Measurements from ENCODE around the gene XAF1. TPM values are rescaled to one million over a fixed set of nuclear protein-coding genes. Genes with fewer than 3 reads are reported as not detected.

The XAF1 gene
- polyA plus RNA-seq, 2 of the 4 experiments (the other 2 are of a cell fraction): not detected

- ChIA-PET POLR2A (no interaction called here), CTCF (interaction anchor here (1.4 kb wide), 1 partner anchor 222 kb away, joined by 4 read pairs; no protein-coding TSS in a partner anchor)
Observed at GRCh38 chr17:6782244-6782643, 26.4 kb downstream of the XAF1 start.

GRCh38 chr17:6786618-6787017, 30.8 kb downstream of the XAF1 start:
- POLR2A ChIA-PET: no interaction called here
- H3K4me3 ChIP-seq: no peak overlapping the region
- no peak overlapping the region for H3K27ac ChIP-seq
- no peaks in the 10 kb centered on the region for H3K4me1 ChIP-seq
- 1% methylated on average over 8 of the region's 8 CpGs for WGBS (ENCODE audit: missing lambda C conversion rate)
- TF ChIP-seq, protein P1, sequence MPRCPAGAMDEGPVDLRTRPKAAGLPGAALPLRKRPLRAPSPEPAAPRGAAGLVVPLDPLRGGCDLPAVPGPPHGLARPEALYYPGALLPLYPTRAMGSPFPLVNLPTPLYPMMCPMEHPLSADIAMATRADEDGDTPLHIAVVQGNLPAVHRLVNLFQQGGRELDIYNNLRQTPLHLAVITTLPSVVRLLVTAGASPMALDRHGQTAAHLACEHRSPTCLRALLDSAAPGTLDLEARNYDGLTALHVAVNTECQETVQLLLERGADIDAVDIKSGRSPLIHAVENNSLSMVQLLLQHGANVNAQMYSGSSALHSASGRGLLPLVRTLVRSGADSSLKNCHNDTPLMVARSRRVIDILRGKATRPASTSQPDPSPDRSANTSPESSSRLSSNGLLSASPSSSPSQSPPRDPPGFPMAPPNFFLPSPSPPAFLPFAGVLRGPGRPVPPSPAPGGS (IDR thresholded peaks at IDR 0.05): no peak
- no peak for TF ChIP-seq MAX (IDR thresholded peaks at IDR 0.05)
- no peak for TF ChIP-seq FOXS1 (CRISPR knock-in tag; IDR thresholded peaks at IDR 0.05)
- TF ChIP-seq TP53 (CRISPR knock-in tag; IDR thresholded peaks at IDR 0.05): no peak
- no peak for TF ChIP-seq EHF (CRISPR knock-in tag; IDR thresholded peaks at IDR 0.05)
- TF ChIP-seq HOXA7 (CRISPR knock-in tag; IDR thresholded peaks at IDR 0.05): no peak
- TF ChIP-seq, protein P2, sequence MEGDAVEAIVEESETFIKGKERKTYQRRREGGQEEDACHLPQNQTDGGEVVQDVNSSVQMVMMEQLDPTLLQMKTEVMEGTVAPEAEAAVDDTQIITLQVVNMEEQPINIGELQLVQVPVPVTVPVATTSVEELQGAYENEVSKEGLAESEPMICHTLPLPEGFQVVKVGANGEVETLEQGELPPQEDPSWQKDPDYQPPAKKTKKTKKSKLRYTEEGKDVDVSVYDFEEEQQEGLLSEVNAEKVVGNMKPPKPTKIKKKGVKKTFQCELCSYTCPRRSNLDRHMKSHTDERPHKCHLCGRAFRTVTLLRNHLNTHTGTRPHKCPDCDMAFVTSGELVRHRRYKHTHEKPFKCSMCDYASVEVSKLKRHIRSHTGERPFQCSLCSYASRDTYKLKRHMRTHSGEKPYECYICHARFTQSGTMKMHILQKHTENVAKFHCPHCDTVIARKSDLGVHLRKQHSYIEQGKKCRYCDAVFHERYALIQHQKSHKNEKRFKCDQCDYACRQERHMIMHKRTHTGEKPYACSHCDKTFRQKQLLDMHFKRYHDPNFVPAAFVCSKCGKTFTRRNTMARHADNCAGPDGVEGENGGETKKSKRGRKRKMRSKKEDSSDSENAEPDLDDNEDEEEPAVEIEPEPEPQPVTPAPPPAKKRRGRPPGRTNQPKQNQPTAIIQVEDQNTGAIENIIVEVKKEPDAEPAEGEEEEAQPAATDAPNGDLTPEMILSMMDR (IDR thresholded peaks at IDR 0.05): no peak
- TF ChIP-seq TFCP2L1 (CRISPR knock-in tag; IDR thresholded peaks at IDR 0.05): no peak
- TF ChIP-seq, protein P3, sequence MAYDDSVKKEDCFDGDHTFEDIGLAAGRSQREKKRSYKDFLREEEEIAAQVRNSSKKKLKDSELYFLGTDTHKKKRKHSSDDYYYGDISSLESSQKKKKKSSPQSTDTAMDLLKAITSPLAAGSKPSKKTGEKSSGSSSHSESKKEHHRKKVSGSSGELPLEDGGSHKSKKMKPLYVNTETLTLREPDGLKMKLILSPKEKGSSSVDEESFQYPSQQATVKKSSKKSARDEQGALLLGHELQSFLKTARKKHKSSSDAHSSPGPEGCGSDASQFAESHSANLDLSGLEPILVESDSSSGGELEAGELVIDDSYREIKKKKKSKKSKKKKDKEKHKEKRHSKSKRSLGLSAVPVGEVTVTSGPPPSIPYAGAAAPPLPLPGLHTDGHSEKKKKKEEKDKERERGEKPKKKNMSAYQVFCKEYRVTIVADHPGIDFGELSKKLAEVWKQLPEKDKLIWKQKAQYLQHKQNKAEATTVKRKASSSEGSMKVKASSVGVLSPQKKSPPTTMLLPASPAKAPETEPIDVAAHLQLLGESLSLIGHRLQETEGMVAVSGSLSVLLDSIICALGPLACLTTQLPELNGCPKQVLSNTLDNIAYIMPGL (CRISPR knock-in tag; IDR thresholded peaks at IDR 0.05; ENCODE audit: borderline replicate concordance): no peak
- FAIRE-seq: no peak
- CTCF ChIA-PET: interaction anchor here (0.6 to 2.1 kb wide), 10 partner anchors 9 to 237 kb away, joined by 3 to 12 read pairs (median 4); partner anchors contain the start of genes BCL6B and FBXO39
- no peak overlapping the region; the same call in 2 of the 3 replicates for H3K4me2 ChIP-seq
- peak in 1 of 2 experiments; percentile 59; a peak in 1 of 6 replicates for ATAC-seq
- H3K9me3 ChIP-seq: peaks cover 7% of the 10 kb centered on the region; the same call in 2 of the 3 replicates
- DNase-seq (ENCODE audit: low read depth in 1 of 2, low spot score in 1 of 2): peak in 1 of 2 experiments; percentile 14

More at GRCh38 chr17:6782244-6782643, 26.4 kb downstream of the XAF1 start:
- 25% methylated on average over 4 of the region's 4 CpGs for WGBS (ENCODE audit: missing lambda C conversion rate)
- no peaks in the 10 kb centered on the region for H3K4me1 ChIP-seq
- ATAC-seq: no peak
- no peak for FAIRE-seq
- H3K4me2 ChIP-seq: no peak overlapping the region
- H3K4me3 ChIP-seq: no peak overlapping the region
- no peak overlapping the region for H3K27ac ChIP-seq
- no peak for DNase-seq (ENCODE audit: low read depth in 1 of 2, low spot score in 1 of 2)
- peaks cover 7% of the 10 kb centered on the region; the same call in 2 of the 3 replicates for H3K9me3 ChIP-seq
- no peak for TF ChIP-seq TFCP2L1 (CRISPR knock-in tag; IDR thresholded peaks at IDR 0.05)
- no peak for TF ChIP-seq MAFK (IDR thresholded peaks at IDR 0.05; ENCODE audit: partially characterized antibody)
- TF ChIP-seq CBX8 (IDR thresholded peaks at IDR 0.05): peak; percentile 54; the same call in 1 of the 2 replicates
- TF ChIP-seq RAD21 (conservative IDR thresholded peaks at IDR 0.05 in 1 of 2, IDR thresholded peaks at IDR 0.05 in 1 of 2): no peak
- no peak for TF ChIP-seq RCOR1 (IDR thresholded peaks at IDR 0.05; ENCODE audit: low read depth, low read length)
- peak; percentile 11 for TF ChIP-seq ZFP36 (IDR thresholded peaks at IDR 0.05; ENCODE audit: borderline replicate concordance, partially characterized antibody)
- TF ChIP-seq CHD4 (IDR thresholded peaks at IDR 0.05; ENCODE audit: borderline replicate concordance): no peak
- TF ChIP-seq CEBPB (IDR thresholded peaks at IDR 0.05): no peak

- no peak for FAIRE-seq
- CTCF ChIA-PET: interaction anchor here (0.6 to 2.1 kb wide), 14 partner anchors 10 to 971 kb away, joined by 3 to 12 read pairs (median 4); partner anchors contain the start of genes BCL6B and FBXO39
Observed at GRCh38 chr17:6787081-6787693, 31.3 kb downstream of the XAF1 start.

More at GRCh38 chr17:6787081-6787693, 31.3 kb downstream of the XAF1 start:
- no peak overlapping the region for H3K4me2 ChIP-seq
- H3K9me3 ChIP-seq: peaks cover 7% of the 10 kb centered on the region; the same call in 2 of the 3 replicates
- DNase-seq (ENCODE audit: low read depth in 1 of 2, low spot score in 1 of 2) (no peak), ATAC-seq (peak in 1 of 2 experiments; percentile 42; a peak in 1 of 6 replicates)
- H3K27ac ChIP-seq: no peak overlapping the region
- no peak for TF ChIP-seq EHMT2 (IDR thresholded peaks at IDR 0.05; ENCODE audit: low read depth)
- no peak for TF ChIP-seq NPAS2 (CRISPR knock-in tag; IDR thresholded peaks at IDR 0.05; ENCODE audit: borderline replicate concordance)
- TF ChIP-seq SMC3 (IDR thresholded peaks at IDR 0.05): no peak
- no peak for TF ChIP-seq USF2 (IDR thresholded peaks at IDR 0.05)
- no peaks in the 10 kb centered on the region for H3K4me1 ChIP-seq
- 27% methylated on average over 10 of the region's 10 CpGs for WGBS (ENCODE audit: missing lambda C conversion rate)
- POLR2A ChIA-PET: no interaction called here
- H3K4me3 ChIP-seq: no peak overlapping the region

Measured in A549 (cell line).